Mammary epithelial cell (primary cell): ENCODE measurements around the gene TMEM86B.

Source experiments
- CTCF ChIP-seq, 2 donors: IDR thresholded peaks in 1 of 2; conservative IDR thresholded peaks in 1 of 2; 2 replicates each; pipeline ENCODE4 v1.5.1; 2011 to 2012; ENCODE audit warnings: inconsistent platforms in 2 of 2, low read length in 2 of 2, mild to moderate bottlenecking in 2 of 2, control low read depth in 1 of 2, low read depth in 1 of 2; ENCODE audit not compliant: insufficient read depth in 1 of 2; ENCODE audit errors: extremely low read depth in 1 of 2
- EZH2 ChIP-seq: IDR thresholded peaks from 2 replicates; pipeline ENCODE4 v1.6.1; 2012; ENCODE audit warnings: low read length, inconsistent platforms, borderline replicate concordance

DNA sequence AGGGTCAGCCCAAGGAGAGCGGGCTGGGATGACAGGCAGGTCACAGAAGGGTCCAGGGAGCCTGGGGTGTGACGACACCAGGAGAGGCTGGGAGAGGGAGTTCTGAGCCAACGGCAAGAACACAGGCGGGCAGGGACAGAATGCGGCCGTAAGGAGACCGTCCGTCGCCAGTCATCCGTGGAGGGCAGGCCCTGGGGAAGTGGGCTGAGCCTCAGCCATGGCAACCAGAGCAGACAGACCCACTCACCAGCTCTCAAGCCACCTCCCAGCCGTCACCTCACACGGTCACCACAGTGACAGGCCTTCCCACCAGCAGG is 3.7 kb upstream of the TMEM86B start:
- TF ChIP-seq CTCF (conservative IDR thresholded peaks at IDR 0.05 in 1 of 2, IDR thresholded peaks at IDR 0.05 in 1 of 2; ENCODE audit: extremely low read depth in 1 of 2, insufficient read depth in 1 of 2, low read depth in 1 of 2, low read length in 2 of 2): no peak
- no peak for TF ChIP-seq EZH2
